Naive B cell (primary cell): Measurements from ENCODE around the gene GJC1. TPM values are rescaled to one million over a fixed set of nuclear protein-coding genes. Genes with fewer than 3 reads are reported as not detected.

Experiments
- ATAC-seq, 2 donors: fragments of 150-1000 bp; cut with Tn5 transposase; 2 replicates each; pipeline ENCODE4 v1.10.0; 2021; ENCODE audit warnings: low read depth in 2 of 2, mild to moderate bottlenecking in 2 of 2, moderate library complexity in 2 of 2
- DNase-seq: peaks from one replicate; pipeline ENCODE4 v3.0.0; 2022
- H3K27ac Mint-ChIP-seq, 6 donors: one replicate each; pipeline ENCODE4 v1.8.0; 2020 to 2022; ENCODE audit warnings: mild to moderate bottlenecking in 6 of 6, mixed read lengths in 6 of 6, moderate library complexity in 5 of 6, inconsistent platforms in 2 of 6
- H3K27me3 Mint-ChIP-seq, 3 donors: one replicate each; pipeline ENCODE4 v1.8.0; 2021 to 2022; ENCODE audit warnings: mixed read lengths in 3 of 3, mild to moderate bottlenecking in 1 of 3
- H3K36me3 Mint-ChIP-seq, 2 donors: one replicate each; pipeline ENCODE4 v1.8.0; 2020 to 2022; ENCODE audit warnings: mixed read lengths in 2 of 2, inconsistent platforms in 1 of 2, mild to moderate bottlenecking in 1 of 2
- H3K4me1 Mint-ChIP-seq, 3 donors: one replicate each; pipeline ENCODE4 v1.8.0; 2020 to 2022; ENCODE audit warnings: mixed read lengths in 3 of 3, inconsistent platforms in 1 of 3, mild to moderate bottlenecking in 1 of 3, moderate library complexity in 1 of 3
- H3K4me3 Mint-ChIP-seq, 8 donors: one replicate each; pipeline ENCODE4 v1.8.0; 2020 to 2022; ENCODE audit warnings: mild to moderate bottlenecking in 8 of 8, mixed read lengths in 8 of 8, moderate library complexity in 8 of 8, inconsistent platforms in 2 of 8
- H3K9me3 Mint-ChIP-seq, 7 donors: one replicate each; pipeline ENCODE4 v1.8.0; 2020 to 2022; ENCODE audit warnings: mixed read lengths in 7 of 7, mild to moderate bottlenecking in 5 of 7, inconsistent platforms in 2 of 7, moderate library complexity in 1 of 7
- polyA plus RNA-seq, 6 donors: library from polyadenylated mRNA; unstranded; fragments of 300-500 nt; fragmentation: Illumina TruSeq; gene quantifications; one replicate each; pipeline ENCODE4 v1.2.3, GENCODE V29; 2021; ENCODE audit warnings: low read depth in 6 of 6

The GJC1 gene
- polyA plus RNA-seq, 6 donors from 2014 or later = not detected

- no peak for DNase-seq
- ATAC-seq = no peak
- Mint-ChIP-seq H3K36me3 (peaks cover 0 to 5% of the 10 kb centered on the region in 2 donors), H3K27me3 (peaks cover 5 to 21% (median 19%) of the 10 kb centered on the region in 3 donors), H3K4me1 (peaks cover 4 to 6% (median 5%) of the 10 kb centered on the region in 3 donors), H3K4me3 (no peak overlapping the region), H3K27ac (no peak overlapping the region), H3K9me3 (peaks cover 0 to 3% (median 0%) of the 10 kb centered on the region in 7 donors)
Observed at GRCh38 chr17:44752953-44753861, 76.9 kb downstream of the GJC1 start.

- Mint-ChIP-seq H3K36me3 (peaks cover 0 to 5% of the 10 kb centered on the region in 2 donors), H3K27ac (peak overlapping the region in 1 of 6 donors; percentile 3), H3K9me3 (peaks cover 0 to 3% (median 0%) of the 10 kb centered on the region in 7 donors), H3K4me1 (peaks cover 0 to 2% (median 0%) of the 10 kb centered on the region in 3 donors), H3K27me3 (peaks cover 0 to 7% (median 6%) of the 10 kb centered on the region in 3 donors), H3K4me3 (no peak overlapping the region)
- no peak for ATAC-seq
- no peak for DNase-seq
Observed at GRCh38 chr17:44751806-44752205, 78.3 kb downstream of the GJC1 start.

- H3K4me1 Mint-ChIP-seq = peaks cover 0 to 2% (median 0%) of the 10 kb centered on the region in 3 donors
- peaks cover 0 to 7% (median 6%) of the 10 kb centered on the region in 3 donors for H3K27me3 Mint-ChIP-seq
- DNase-seq (no peak), ATAC-seq (no peak)
- peaks cover 0 to 5% of the 10 kb centered on the region in 2 donors for H3K36me3 Mint-ChIP-seq
- H3K4me3 Mint-ChIP-seq = peak overlapping the region in 1 of 8 donors; percentile 22
- H3K27ac Mint-ChIP-seq = peak overlapping the region in 1 of 6 donors; percentile 94
- peaks cover 0 to 3% (median 0%) of the 10 kb centered on the region in 7 donors for H3K9me3 Mint-ChIP-seq
Observed at GRCh38 chr17:44751331-44751730, 78.8 kb downstream of the GJC1 start.

GRCh38 chr17:44749980-44750318 is 80.1 kb downstream of the GJC1 start:
- peak overlapping the region in 1 of 6 donors; percentile 63 for H3K27ac Mint-ChIP-seq
- ATAC-seq (no peak), DNase-seq (no peak)
- H3K4me1 Mint-ChIP-seq = peaks cover 0 to 2% (median 0%) of the 10 kb centered on the region in 3 donors
- H3K36me3 Mint-ChIP-seq = peaks cover 0 to 5% of the 10 kb centered on the region in 2 donors
- H3K4me3 Mint-ChIP-seq = no peak overlapping the region
- H3K9me3 Mint-ChIP-seq = peaks cover 0 to 3% (median 0%) of the 10 kb centered on the region in 7 donors
- peaks cover 0 to 7% (median 6%) of the 10 kb centered on the region in 3 donors for H3K27me3 Mint-ChIP-seq

- Mint-ChIP-seq H3K27ac (no peak overlapping the region), H3K4me1 (peaks cover 0 to 2% (median 0%) of the 10 kb centered on the region in 3 donors), H3K9me3 (peaks cover 0 to 3% (median 0%) of the 10 kb centered on the region in 7 donors), H3K36me3 (peaks cover 0 to 5% of the 10 kb centered on the region in 2 donors), H3K27me3 (peaks cover 0 to 6% (median 5%) of the 10 kb centered on the region in 3 donors), H3K4me3 (no peak overlapping the region)
- no peak for ATAC-seq
- DNase-seq = no peak
Observed at GRCh38 chr17:44749076-44749979, 80.8 kb downstream of the GJC1 start.

Other genes starting within 250 kb of the GJC1 start
- gene MEIOC, start 173.8 kb downstream of the GJC1 start, polyA plus RNA-seq = under 1 TPM in 5 of 6 donors, not detected in 1; 0.10 to 0.73 (median 0.43) TPM
- 10 to 100 TPM in 4 of 6 donors, 1 to 10 TPM in 2; 3.7 to 13.8 (median 11.1) TPM for gene CCDC43, start 140.5 kb downstream of the GJC1 start, polyA plus RNA-seq
- gene DBF4B, start 121.6 kb downstream of the GJC1 start, polyA plus RNA-seq = 1 to 10 TPM in 3 of 6 donors, under 1 TPM in 3; 0.40 to 1.7 (median 0.79) TPM
- under 1 TPM in 1 of 6 donors, not detected in 5; 0.13 TPM for gene ADAM11, start 71.3 kb downstream of the GJC1 start, polyA plus RNA-seq
- gene HIGD1B, start 17.6 kb upstream of the GJC1 start, polyA plus RNA-seq = not detected
- gene EFTUD2, start 69.2 kb upstream of the GJC1 start, polyA plus RNA-seq = 10 to 100 TPM; 45.4 to 92.7 (median 66.5) TPM
- gene GFAP, start 85.2 kb upstream of the GJC1 start, polyA plus RNA-seq = under 1 TPM in 5 of 6 donors, not detected in 1; 0.30 to 0.83 (median 0.66) TPM
- gene KIF18B, start 117.5 kb upstream of the GJC1 start, polyA plus RNA-seq = not detected
- gene C1QL1, start 138.0 kb upstream of the GJC1 start, polyA plus RNA-seq = not detected
- gene DCAKD, start 221.3 kb upstream of the GJC1 start, polyA plus RNA-seq = 10 to 100 TPM in 4 of 6 donors, 1 to 10 TPM in 2; 3.1 to 15.5 (median 11.1) TPM
- gene NMT1, start 231.0 kb upstream of the GJC1 start, polyA plus RNA-seq = 10 to 100 TPM; 29.2 to 98.6 (median 55.5) TPM